Fibroblast of the aortic adventitia (primary cell): ENCODE measurements around the gene SLC41A1. TPM values are rescaled to one million over a fixed set of nuclear protein-coding genes. Genes with fewer than 3 reads are reported as not detected.

Experiments used
- DNase-seq: peaks from one replicate; pipeline ENCODE4 v3.0.0-alpha.2; 2010; ENCODE audit warnings: low read depth
- H3K4me3 ChIP-seq: 2 replicates; pipeline ENCODE4 v1.5.1; 2011; ENCODE audit warnings: low read depth, mild to moderate bottlenecking, control low read depth, low read length, moderate library complexity
- total RNA-seq: library from RNA; depleted of rRNA; stranded (reverse); fragments of >200 nt; gene quantifications from 2 replicates; pipeline ENCODE4 v1.2.3, GENCODE V29; 2012; ENCODE audit warnings: low replicate concordance
- TF ChIP-seq, protein P1 (sequence below): IDR thresholded peaks from 2 replicates; pipeline ENCODE4 v1.5.1; 2011; ENCODE audit warnings: mild to moderate bottlenecking, low read length, control low read depth, inconsistent platforms; ENCODE audit not compliant: insufficient read depth

SLC41A1 gene
- total RNA-seq, 1 donor = 20.9 TPM

DNA sequence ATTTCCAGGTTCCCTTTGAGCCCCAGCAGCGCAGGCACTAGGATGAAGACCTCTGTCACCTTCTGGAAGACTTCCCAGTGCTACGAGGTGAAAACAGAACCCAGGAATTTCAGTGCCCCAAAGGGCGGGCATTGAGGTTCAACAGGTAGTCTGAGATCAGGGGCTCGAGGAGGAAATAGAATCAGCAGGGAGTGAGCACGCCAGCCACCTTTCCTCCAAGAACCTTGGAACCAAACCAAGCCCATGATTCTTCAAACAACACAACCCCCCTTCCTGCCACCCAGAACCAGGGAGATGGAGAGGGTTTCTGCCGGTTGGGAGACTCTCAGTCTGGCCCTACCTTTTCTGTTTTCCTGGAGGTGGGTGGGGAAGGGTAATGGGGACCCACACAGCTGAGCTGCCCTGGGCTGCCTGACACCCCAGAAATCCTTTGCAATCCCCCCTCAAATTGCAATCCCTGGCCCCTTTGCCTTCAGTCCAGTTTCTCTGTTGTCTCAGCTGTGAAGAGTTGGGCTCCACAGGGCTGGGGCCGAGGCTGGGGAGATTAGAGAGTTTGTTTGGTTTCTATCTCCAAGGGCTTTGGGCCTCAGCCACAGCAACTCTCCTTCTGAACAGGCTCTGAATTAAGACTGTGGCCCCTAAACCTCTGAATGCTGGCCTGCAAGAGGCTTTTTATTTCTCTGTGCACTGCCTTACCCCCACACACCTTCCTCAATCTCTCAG lies 11.9 kb downstream of the SLC41A1 start:
- no peak overlapping the region for H3K4me3 ChIP-seq
- TF ChIP-seq, protein P1, sequence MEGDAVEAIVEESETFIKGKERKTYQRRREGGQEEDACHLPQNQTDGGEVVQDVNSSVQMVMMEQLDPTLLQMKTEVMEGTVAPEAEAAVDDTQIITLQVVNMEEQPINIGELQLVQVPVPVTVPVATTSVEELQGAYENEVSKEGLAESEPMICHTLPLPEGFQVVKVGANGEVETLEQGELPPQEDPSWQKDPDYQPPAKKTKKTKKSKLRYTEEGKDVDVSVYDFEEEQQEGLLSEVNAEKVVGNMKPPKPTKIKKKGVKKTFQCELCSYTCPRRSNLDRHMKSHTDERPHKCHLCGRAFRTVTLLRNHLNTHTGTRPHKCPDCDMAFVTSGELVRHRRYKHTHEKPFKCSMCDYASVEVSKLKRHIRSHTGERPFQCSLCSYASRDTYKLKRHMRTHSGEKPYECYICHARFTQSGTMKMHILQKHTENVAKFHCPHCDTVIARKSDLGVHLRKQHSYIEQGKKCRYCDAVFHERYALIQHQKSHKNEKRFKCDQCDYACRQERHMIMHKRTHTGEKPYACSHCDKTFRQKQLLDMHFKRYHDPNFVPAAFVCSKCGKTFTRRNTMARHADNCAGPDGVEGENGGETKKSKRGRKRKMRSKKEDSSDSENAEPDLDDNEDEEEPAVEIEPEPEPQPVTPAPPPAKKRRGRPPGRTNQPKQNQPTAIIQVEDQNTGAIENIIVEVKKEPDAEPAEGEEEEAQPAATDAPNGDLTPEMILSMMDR = no peak
- DNase-seq = no peak

DNA sequence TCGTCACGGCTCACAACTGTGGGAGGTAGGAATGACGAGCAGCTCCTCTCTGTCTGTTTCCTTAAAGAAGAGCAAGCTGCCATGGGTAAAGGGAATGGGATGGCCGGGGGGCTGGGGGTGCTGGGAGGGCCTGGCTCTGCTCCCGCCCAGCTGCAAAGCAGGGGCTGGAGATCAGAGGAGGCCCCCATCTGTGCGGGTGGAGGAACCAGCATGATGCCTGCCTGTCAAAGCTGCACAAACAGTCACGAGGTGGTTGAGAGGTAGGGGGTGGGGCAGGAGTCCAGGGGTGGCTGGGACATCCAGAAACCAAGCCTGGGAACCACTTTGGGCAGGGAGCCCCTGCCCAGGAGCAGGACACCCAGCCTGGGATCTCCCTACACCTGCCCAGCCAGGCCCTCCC lies 12.6 kb downstream of the SLC41A1 start:
- TF ChIP-seq, protein P1 = no peak
- H3K4me3 ChIP-seq = no peak overlapping the region
- DNase-seq = no peak

DNA sequence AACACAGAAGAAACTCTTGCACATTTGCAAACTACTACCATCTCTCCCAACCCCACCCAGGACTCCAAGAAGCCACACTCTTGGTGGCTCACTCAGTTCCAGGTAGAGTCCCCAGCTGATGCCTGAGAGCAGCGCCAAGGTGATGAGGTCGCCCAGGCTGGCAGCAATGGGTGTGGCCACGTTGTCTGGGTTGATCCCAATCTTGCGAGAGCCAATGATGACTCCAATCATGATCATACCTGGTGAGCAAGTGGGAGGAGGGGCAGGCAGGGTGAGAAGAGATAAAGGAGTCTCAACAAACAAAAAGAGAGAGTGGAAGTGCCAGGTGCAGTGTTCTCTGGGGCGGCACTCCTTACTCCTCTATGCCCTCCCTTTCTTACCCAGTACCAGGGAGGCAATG lies 14.4 kb downstream of the SLC41A1 start:
- TF ChIP-seq, protein P1 = no peak
- DNase-seq = no peak
- H3K4me3 ChIP-seq = no peak overlapping the region

DNA sequence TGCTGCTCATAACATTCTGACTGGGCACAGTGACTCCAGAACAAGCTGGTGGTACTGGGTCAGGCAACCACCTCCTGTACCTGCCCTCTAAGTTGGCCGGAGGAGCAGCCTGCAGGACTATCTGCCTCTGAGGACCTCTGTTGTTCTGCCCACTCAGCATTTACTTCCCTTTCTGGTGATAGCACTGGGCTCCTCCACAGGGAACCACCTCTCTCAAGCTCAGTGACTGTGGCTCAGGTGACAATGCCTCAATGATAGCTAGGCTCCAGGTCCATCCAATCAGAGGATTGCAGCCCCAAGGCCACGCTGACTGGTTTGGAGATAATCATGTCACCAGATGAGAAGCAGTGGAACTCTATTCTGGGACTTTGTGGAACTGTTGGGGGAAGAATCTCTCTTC lies 15.8 kb downstream of the SLC41A1 start:
- no peak overlapping the region for H3K4me3 ChIP-seq
- TF ChIP-seq, protein P1 = no peak
- no peak for DNase-seq

DNA sequence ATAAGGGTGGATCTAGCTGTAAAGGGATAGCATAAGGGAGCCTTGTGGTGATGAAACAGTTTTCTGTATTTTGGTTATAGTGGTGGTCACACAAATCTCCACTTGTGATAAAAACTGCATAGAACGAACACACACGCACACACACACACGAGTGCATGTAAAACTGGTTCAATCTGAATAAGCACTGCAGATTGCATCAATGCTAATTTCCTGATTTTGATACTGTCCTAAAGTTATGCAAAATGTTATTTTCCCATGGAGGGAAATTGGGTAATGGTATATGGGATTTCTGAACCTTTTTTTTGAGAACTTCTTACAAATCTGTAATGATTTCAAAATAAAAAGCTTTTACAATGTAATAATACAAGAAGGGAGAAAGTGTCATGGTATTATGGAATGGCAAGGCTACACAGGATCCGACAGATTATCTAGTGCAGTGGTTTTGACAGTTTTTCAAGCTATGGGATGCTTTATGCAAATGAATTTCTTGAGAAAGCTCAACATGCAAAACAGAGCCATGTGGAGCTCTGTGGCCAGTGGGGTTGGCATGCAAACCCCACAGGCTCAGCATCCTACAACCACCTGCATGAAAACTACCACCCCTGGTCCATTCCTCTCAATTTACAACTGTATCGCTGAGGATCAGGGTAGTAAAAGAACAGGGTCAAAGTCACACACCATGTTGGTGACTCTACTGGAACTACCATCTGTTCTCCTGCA lies 18.8 kb downstream of the SLC41A1 start:
- H3K4me3 ChIP-seq = no peak overlapping the region
- DNase-seq = no peak
- TF ChIP-seq, protein P1 = no peak

DNA sequence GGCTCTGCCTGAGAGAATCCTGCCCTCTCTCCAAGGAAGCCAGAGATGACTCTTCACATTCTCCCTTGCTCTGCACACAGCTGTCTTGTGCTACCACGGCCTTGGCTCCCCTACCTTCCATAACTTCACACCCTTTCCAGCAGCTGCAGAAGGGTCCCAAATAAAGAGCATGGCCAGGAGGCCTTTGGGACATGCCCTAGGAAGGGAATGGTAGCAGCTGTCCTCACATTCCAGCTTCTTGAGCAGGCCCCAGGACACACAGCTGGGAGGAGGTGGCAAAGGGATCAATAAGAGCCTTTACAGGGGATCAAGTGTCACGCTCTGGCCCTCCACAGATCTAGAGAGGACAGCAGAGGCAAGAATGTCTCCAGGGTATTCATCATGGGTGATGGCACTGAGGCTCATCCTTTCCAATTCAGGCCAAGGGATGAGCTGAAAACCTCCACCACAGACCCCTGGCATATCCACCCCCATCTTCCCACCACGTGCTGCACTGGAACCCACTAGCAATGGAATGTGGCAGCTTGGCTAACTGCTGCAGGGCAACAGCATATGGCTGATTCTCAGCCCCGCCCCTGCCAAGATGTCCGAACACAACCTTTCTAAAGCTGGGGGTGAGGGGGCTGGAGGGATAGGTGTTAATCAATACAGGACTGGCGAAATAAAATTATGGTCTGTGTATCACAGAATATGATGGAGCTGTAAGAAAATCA lies 19.9 kb downstream of the SLC41A1 start:
- no peak for DNase-seq
- no peak overlapping the region for H3K4me3 ChIP-seq
- TF ChIP-seq, protein P1 = no peak
